ENCODE measurements around the gene RAB10.

Gene RAB10

GRCh38 chr2:26169226-26169625 is 135.3 kb downstream of the RAB10 start:
- no peak for ATAC-seq

GRCh38 chr2:26169681-26170414 is 136.0 kb downstream of the RAB10 start:
- no peak for ATAC-seq
- TF ChIP-seq TSHZ2 (CRISPR knock-in tag; IDR thresholded peaks at IDR 0.05) (no peak), ZFP30 (CRISPR knock-in tag; IDR thresholded peaks at IDR 0.05) (no peak), OSR1 (CRISPR knock-in tag; IDR thresholded peaks at IDR 0.05) (no peak)

More at GRCh38 chr2:26169226-26169625, 135.3 kb downstream of the RAB10 start:
- TF ChIP-seq RARB (CRISPR knock-in tag; IDR thresholded peaks at IDR 0.05): no peak

GRCh38 chr2:26170795-26171194 is 136.9 kb downstream of the RAB10 start:
- no peak for ATAC-seq
- no peak for TF ChIP-seq RARB (CRISPR knock-in tag; IDR thresholded peaks at IDR 0.05)
- no peak for TF ChIP-seq ISL1 (CRISPR knock-in tag; IDR thresholded peaks at IDR 0.05)
- TF ChIP-seq SNAI2 (CRISPR knock-in tag; IDR thresholded peaks at IDR 0.05): no peak
- no peak for TF ChIP-seq PATZ1 (CRISPR knock-in tag; IDR thresholded peaks at IDR 0.05; ENCODE audit: borderline replicate concordance)
- TF ChIP-seq TOX (CRISPR knock-in tag; IDR thresholded peaks at IDR 0.05; ENCODE audit: borderline replicate concordance): no peak
- TF ChIP-seq GLIS3 (CRISPR knock-in tag; IDR thresholded peaks at IDR 0.05): no peak
- no peak for TF ChIP-seq CREB5 (CRISPR knock-in tag; IDR thresholded peaks at IDR 0.05; ENCODE audit: low read depth)
- TF ChIP-seq ARNTL (CRISPR knock-in tag; IDR thresholded peaks at IDR 0.05; ENCODE audit: borderline replicate concordance, low read depth): no peak
- no peak for TF ChIP-seq TSHZ2 (CRISPR knock-in tag; IDR thresholded peaks at IDR 0.05)
- TF ChIP-seq PPARA (CRISPR knock-in tag; IDR thresholded peaks at IDR 0.05; ENCODE audit: borderline replicate concordance): no peak

GRCh38 chr2:26172189-26172870 is 138.4 kb downstream of the RAB10 start:
- TF ChIP-seq ARNTL (CRISPR knock-in tag; IDR thresholded peaks at IDR 0.05; ENCODE audit: borderline replicate concordance, low read depth) (no peak), ZNF70 (CRISPR knock-in tag; IDR thresholded peaks at IDR 0.05) (0 out of 2 replicates have a peak, but pooled peaks have one; percentile 6), ZFP30 (CRISPR knock-in tag; IDR thresholded peaks at IDR 0.05) (no peak), ZC3H10 (CRISPR knock-in tag; IDR thresholded peaks at IDR 0.05) (no peak), ESRRG (CRISPR knock-in tag; IDR thresholded peaks at IDR 0.05) (no peak)
- ATAC-seq: no peak

Data from SK-N-SH treated with all-trans-retinoic acid at 6 μM for 48 hours (cell line).